MM.1S (cell line): ENCODE data around the gene KLRD1.

Experiments used
- CTCF ChIP-seq: fragments of 300-600 bp; sonication (generic); IDR thresholded peaks from 2 replicates; pipeline ENCODE4 v1.5.1; 2016; ENCODE audit warnings: antibody characterized with exemption, low read length, mixed read lengths
- EZH2 ChIP-seq: fragments of 300-600 bp; sonication (generic); optimal IDR thresholded peaks from 2 replicates; pipeline ENCODE3; 2017; ENCODE audit warnings: low read depth, mild to moderate bottlenecking, antibody characterized with exemption, low read length, mixed read lengths

- TF ChIP-seq CTCF: no peak
- no peak for TF ChIP-seq EZH2
Measured at GRCh38 chr12:10362828-10363657, 55.4 kb downstream of the KLRD1 start.
